Measurements from ENCODE around the gene CATSPER1.
A peak's percentile ranks its signal among the peaks of the same experiment; 100 is the strongest.
"Not testable (repeated sequence)": the region's sequence is repeated elsewhere in the genome, so short reads cannot be mapped to it uniquely, and the experiment has no call there.

Gene CATSPER1

DNA sequence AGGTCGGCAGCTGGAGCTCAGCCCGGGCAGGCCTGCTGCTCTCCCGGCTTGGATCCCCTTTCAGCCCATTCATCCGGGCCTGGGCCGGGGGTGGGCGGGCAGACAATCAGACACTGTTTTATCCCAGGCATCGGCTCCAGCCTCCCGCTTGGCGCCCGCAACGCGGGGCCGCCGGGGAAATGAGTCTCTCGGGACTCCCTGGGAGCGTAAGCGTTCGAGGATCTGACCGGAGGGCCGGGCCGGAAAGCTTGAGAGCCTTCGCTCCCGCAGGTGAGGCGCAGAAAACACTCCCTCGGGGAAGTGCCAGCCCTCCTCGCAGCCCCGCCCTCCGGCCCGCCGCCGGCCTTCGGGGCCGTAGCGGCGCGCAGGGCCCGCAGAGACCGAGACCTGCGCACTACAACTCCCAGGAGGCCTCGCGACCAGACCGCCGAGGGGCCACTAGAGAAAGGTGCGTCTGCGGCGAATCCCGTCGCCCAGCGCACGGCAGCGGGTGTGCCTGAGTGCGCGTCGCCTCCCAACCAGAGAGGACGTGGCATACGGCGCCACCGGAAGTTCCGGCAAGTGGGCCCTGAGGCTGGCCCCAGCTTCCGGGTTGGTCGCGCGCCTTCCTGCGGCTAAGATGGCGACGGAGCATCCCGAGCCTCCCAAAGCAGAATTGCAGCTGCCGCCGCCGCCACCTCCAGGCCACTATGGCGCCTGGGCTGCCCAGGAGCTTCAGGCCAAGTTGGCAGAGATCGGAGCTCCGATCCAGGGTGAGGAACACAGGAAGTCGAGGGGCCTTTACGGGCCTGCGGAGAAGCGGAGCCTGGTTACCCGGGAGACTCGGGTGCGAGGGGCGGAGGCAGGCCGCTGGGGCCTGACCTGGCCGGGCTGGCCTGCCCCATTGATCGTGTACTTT, 25.7 kb upstream of the CATSPER1 start, which contains the start of gene SF3B2:
Gene SF3B2 (plus strand): TSS at position 599 of the 898 bp plus-strand sequence. CDS start 21 bp downstream, at position 620.
- DNase-seq (ENCODE audit: low spot score) = peak; percentile 98

DNA sequence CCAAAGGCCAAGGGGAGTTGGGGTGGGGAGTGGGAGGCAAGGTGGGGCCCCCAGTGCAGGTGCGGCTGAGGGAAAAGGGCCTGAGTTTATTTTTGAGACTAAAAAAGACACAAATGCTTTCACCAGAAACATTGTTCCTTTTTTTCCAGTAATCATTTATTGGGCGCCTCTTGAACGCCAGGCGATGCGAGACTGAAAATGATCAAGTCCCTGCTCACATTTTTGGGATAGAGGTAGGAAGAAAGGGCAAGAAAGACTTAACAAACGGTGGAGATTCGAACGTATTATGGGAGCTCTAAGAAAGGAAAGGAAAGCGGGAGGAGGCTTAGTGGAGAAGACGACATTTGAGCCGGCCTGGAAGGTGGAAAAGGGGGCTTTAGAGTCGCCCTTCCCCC, 25.1 kb upstream of the CATSPER1 start:
- DNase-seq (ENCODE audit: low spot score) = no peak

- DNase-seq (ENCODE audit: low spot score) = no peak
These were observed 24.4 kb upstream of the CATSPER1 start for GRCh38 chr11:66050581-66051231.

DNA sequence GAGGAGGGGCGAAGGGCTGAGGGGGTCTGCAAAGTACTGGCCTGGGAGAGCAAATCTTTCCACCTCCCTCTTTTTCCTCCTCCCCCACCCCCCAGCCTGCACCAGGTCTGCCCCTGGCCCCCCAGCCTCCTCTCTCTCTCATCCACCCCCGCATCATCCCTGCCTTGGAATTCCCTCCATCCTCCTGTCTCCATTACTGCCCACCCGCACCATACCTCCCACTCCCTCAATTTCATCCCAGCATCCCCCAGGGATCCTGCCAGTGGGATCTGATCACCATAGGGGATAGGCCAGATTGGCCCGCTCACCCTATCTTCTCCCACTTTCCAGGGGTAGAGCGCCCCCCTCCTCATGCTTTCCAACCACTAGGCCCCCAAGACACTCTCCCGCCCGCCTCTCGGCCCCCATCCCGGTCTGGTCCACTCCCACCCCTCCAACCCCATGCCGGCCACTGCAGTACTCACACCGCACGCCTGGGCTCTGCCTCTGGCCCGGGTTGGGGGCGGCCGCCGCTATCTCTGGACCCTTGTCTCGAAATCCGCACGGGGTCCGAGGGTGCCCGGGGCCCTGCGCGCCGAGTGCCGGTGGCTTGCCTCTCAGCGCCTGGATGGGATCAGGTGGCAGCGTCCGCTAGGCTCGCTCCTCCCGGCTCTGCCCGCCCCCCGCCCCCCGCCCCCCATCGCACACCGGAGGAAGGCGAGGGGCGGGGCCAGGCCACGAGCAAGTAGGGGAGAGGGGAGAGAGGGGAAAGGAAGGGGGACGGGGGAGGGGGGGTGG, 22.5 kb upstream of the CATSPER1 start, which contains the start of gene GAL3ST3:
Gene GAL3ST3 (minus strand): TSS at position 615 of the 777 bp plus-strand sequence. CDS start 3,746 bp downstream, outside the sequence.
- DNase-seq (ENCODE audit: low spot score) = no peak

GRCh38 chr11:66047541-66048365, 21.5 kb upstream of the CATSPER1 start:
- no peak for DNase-seq (ENCODE audit: low spot score)

- no peak for DNase-seq (ENCODE audit: low spot score)
These were observed 20.6 kb upstream of the CATSPER1 start for GRCh38 chr11:66046901-66047300.

- peak; percentile 92 for DNase-seq (ENCODE audit: low spot score)
These were observed 18.9 kb upstream of the CATSPER1 start for GRCh38 chr11:66045177-66045639.

DNA sequence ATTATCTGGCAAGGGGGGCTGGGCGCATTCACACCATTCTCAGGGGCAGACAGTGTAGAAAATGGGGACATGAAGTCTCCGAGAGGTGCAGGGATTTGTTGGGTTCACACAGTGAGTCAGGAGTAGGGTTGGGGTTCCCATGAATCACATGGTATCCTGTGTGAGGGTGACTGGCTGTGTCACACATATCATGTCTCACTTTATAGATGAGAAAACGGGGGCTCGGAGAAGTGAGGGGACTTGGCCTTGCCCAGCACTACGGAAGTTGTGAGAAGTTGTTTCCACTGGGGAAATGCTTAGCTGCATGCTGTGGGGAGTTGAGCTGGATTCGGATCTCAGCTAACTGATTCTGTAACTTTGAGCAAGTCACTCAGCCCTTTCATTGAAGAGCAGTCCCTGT, 18.5 kb upstream of the CATSPER1 start:
- DNase-seq (ENCODE audit: low spot score) = no peak

GRCh38 chr11:66042996-66043906, 17.0 kb upstream of the CATSPER1 start:
- no peak for DNase-seq (ENCODE audit: low spot score)

GRCh38 chr11:66042227-66042995, 16.1 kb upstream of the CATSPER1 start:
- no peak for DNase-seq (ENCODE audit: low spot score)

DNA sequence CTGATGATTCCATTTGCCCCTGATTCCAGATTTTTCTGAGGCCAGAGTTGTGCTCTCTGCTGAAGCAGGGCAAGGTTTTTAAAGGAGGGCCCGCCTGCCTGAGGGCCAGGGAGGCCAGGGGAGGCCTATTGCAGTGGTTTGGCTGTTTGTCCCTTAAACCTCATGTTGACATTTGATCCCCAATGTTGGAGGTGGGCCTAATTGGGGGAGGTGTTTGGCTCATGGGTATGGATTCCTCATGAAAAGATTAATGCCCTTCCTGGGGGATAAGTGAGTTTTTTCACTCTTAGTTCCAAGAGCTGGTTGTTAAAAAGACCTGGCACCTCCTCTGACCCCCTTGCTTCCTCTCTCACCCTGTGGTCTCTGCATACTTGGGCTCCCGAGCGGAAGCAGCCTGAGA, 13.5 kb upstream of the CATSPER1 start:
- DNase-seq (ENCODE audit: low spot score) = no peak

DNA sequence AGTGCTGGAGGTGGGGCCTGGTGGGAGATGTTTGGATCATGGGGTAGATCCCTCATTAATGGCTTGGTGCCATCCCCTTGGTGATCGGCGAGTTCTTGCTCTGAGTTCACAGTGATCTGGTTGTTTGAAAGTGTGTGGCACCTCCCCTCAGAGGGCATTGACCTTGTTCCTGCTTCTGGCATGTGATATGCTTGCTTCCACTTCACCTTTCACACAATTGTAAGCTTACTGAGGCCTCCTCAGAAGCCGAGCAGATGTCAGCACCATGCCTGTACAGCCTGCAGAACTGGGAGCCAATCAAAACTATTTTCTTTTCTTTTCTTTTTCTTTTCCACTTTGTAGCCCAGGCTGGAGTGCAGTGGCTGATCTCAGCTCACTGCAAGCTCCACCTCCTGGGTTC, 11.0 kb upstream of the CATSPER1 start:
- DNase-seq (ENCODE audit: low spot score) = no peak

GRCh38 chr11:66036334-66036710, 10.0 kb upstream of the CATSPER1 start:
- no peak for DNase-seq (ENCODE audit: low spot score)

DNA sequence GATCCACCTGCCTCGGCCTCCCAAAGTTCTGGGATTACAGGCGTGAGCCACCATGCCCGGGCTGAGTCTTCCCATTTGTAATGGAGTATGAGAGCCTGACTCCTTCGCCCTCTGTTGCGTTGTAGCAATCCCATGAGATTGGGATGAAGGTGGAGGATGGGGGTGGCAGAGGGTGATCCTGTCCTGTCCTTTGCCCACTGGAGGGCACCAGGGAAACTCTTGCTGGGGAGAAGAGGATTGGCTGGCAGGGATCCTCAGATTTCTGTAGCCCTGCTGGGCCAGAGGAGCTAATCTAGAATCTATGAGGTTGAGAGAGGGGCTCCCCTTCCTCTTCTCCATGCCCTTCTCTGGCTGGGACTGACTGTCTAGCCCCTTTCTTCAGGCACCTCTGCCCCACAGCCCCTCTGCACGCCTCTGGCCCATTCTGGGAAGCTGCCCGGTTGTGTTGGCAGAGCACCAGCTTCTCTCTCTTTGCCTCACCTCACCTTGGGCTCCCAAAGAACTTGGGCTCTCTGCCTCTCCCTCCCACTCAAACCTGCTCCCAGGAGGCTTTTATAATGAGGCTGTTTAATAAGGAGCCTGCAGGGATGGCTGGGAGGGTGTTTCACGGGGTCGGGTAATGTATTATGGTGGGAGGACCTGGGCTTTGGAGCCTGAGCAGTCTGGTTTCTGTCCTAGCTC, 9.5 kb upstream of the CATSPER1 start:
- DNase-seq (ENCODE audit: low spot score) = no peak

- DNase-seq (ENCODE audit: low spot score) = no peak
These were observed 6.9 kb upstream of the CATSPER1 start for GRCh38 chr11:66032957-66033735.

- DNase-seq (ENCODE audit: low spot score) = not testable (repeated sequence)
These were observed 3.2 kb downstream of the CATSPER1 start for GRCh38 chr11:66023186-66023440.

DNA sequence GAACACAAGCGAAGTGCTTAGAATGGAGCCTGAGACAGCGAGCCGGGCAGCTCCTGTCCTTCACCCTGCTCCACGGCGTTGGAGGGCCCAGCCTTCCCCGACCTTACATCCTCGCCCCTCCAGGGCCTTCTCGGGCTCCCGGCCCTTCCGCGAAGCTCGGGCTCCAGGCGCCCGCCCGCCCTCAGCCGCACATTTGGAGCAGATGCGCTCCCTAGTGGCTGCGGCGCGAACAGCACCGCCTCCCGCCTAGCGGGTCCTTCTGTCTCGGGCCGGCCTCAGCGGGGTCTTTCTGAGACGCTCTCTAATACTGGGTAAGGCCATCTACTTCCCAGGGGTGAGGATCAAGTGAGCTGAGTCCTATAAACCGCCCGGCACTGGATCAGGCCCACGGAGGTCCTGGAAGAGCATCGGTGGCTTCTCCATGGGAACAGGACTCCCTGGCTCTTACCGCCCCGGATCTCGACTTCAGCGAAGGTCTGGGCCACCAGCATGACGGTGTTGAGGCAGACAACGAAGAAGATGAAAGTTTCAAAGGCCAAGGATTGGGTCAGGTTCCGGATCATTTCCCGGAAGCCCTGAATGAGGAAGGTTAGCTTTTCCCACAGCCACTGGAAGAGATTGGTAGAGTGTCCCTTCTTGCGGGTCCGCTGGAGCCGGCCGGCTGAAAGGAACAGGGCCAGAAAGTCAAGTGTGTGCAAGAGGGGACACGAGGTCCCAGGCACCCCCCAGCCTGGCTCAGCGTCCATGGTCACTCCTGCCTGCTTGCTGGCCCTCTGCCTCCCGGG, 3.7 kb downstream of the CATSPER1 start:
- peak; percentile 90 for DNase-seq (ENCODE audit: low spot score)
